Measurements from ENCODE around the gene CWC22.

- TF ChIP-seq EZH2 (IDR thresholded peaks at IDR 0.05; ENCODE audit: insufficient read depth, poor library complexity, severe bottlenecking) (no peak), EZH2phosphoT487 (IDR thresholded peaks at IDR 0.05; ENCODE audit: insufficient read depth, low read depth) (no peak)
These were observed 60.8 kb downstream of the CWC22 start for GRCh38 chr2:179946346-179946745.

Data from GM23248 (cell line).